IPS-18c (cell line): ENCODE data around the gene DHX15.

Experiments
- H3K4me3 ChIP-seq: 2 replicates; pipeline ENCODE4 v1.7.0; 2013; ENCODE audit warnings: low read depth, mild to moderate bottlenecking, low read length, moderate library complexity; ENCODE audit not compliant: insufficient read depth
- H3K9me3 ChIP-seq: one replicate; pipeline ENCODE4 v1.6.1; 2013; ENCODE audit warnings: mild to moderate bottlenecking, low read length, moderate library complexity; ENCODE audit not compliant: control insufficient read depth, insufficient read depth

DHX15 gene

GRCh38 chr4:24559889-24560288 lies 24.5 kb downstream of the DHX15 start:
- Histone ChIP-seq H3K9me3 (no peaks in the 10 kb centered on the region), H3K4me3 (no peak overlapping the region)

GRCh38 chr4:24559032-24559821 lies 25.1 kb downstream of the DHX15 start:
- no peaks in the 10 kb centered on the region for H3K9me3 ChIP-seq

GRCh38 chr4:24557026-24558025 lies 27.0 kb downstream of the DHX15 start:
- Histone ChIP-seq H3K4me3 (no peak overlapping the region), H3K9me3 (no peaks in the 10 kb centered on the region)

More at GRCh38 chr4:24559032-24559821, 25.1 kb downstream of the DHX15 start:
- H3K4me3 ChIP-seq: no peak overlapping the region

- H3K4me3 ChIP-seq: no peak overlapping the region
- H3K9me3 ChIP-seq: no peaks in the 10 kb centered on the region
Measured at GRCh38 chr4:24551492-24552289, 32.7 kb downstream of the DHX15 start.

GRCh38 chr4:24550441-24551175 lies 33.7 kb downstream of the DHX15 start:
- Histone ChIP-seq H3K4me3 (no peak overlapping the region), H3K9me3 (no peaks in the 10 kb centered on the region)

GRCh38 chr4:24547979-24548378 lies 36.4 kb downstream of the DHX15 start:
- Histone ChIP-seq H3K4me3 (no peak overlapping the region), H3K9me3 (no peaks in the 10 kb centered on the region)

GRCh38 chr4:24544208-24544988 lies 40.0 kb downstream of the DHX15 start:
- H3K4me3 ChIP-seq: no peak overlapping the region
- H3K9me3 ChIP-seq: no peaks in the 10 kb centered on the region

GRCh38 chr4:24537025-24537424 lies 47.3 kb downstream of the DHX15 start:
- Histone ChIP-seq H3K9me3 (no peaks in the 10 kb centered on the region), H3K4me3 (no peak overlapping the region)

GRCh38 chr4:24535399-24535798 lies 49.0 kb downstream of the DHX15 start:
- Histone ChIP-seq H3K9me3 (no peaks in the 10 kb centered on the region), H3K4me3 (no peak overlapping the region)

GRCh38 chr4:24533364-24533763 lies 51.0 kb downstream of the DHX15 start:
- no peaks in the 10 kb centered on the region for H3K9me3 ChIP-seq

GRCh38 chr4:24529555-24529954 lies 54.8 kb downstream of the DHX15 start:
- Histone ChIP-seq H3K4me3 (no peak overlapping the region), H3K9me3 (no peaks in the 10 kb centered on the region)

More at GRCh38 chr4:24533364-24533763, 51.0 kb downstream of the DHX15 start:
- H3K4me3 ChIP-seq: no peak overlapping the region

- Histone ChIP-seq H3K9me3 (no peaks in the 10 kb centered on the region), H3K4me3 (no peak overlapping the region)
Measured at GRCh38 chr4:24527371-24527770, 57.0 kb downstream of the DHX15 start.

GRCh38 chr4:24521544-24521943 lies 62.8 kb downstream of the DHX15 start:
- H3K4me3 ChIP-seq: no peak overlapping the region
- H3K9me3 ChIP-seq: no peaks in the 10 kb centered on the region

GRCh38 chr4:24519649-24520048 lies 64.7 kb downstream of the DHX15 start:
- Histone ChIP-seq H3K9me3 (no peaks in the 10 kb centered on the region), H3K4me3 (no peak overlapping the region)

GRCh38 chr4:24517676-24518075 lies 66.7 kb downstream of the DHX15 start:
- H3K4me3 ChIP-seq: no peak overlapping the region
- H3K9me3 ChIP-seq: no peaks in the 10 kb centered on the region

GRCh38 chr4:24516926-24517325 lies 67.4 kb downstream of the DHX15 start:
- H3K9me3 ChIP-seq: no peaks in the 10 kb centered on the region
- H3K4me3 ChIP-seq: no peak overlapping the region
